Measurements from ENCODE around the gene YES1. TPM values are rescaled to one million over a fixed set of nuclear protein-coding genes. Genes with fewer than 3 reads are reported as not detected.

Gene YES1
- total and polyA plus RNA-seq, 2 of the 13 experiments (the other 11 are each of a cell fraction or from before 2014, with no cell fraction given) = 17.2 to 70.8 TPM

DNA sequence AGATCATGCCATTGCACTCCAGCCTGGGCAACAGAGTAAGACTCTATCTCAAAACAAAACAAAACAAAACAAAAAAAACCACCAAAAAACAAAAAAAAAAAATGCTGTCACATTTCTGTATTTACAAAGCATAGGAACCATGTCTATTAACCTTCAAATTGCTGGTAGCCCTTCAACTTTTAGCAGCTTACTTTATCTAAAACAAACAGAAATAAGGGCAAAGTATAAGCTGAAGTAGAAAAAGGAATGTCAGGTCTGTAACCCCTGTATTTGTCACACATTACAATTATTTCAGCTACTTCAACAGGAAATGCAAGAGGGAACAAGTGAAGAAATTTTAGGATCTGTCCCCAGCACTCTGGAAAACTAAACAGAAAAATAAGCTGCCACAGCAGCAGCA, 129.2 kb downstream of the YES1 start (continued):
- TF ChIP-seq NCOA1 (CRISPR knock-in tag; IDR thresholded peaks at IDR 0.05) = no peak
- TF ChIP-seq ZNF282 (IDR thresholded peaks at IDR 0.05; ENCODE audit: partially characterized antibody) = no peak
- no peak for TF ChIP-seq TP53 (CRISPR knock-in tag; conservative IDR thresholded peaks at IDR 0.05)
- peak; percentile 60 for TF ChIP-seq GATAD2A (CRISPR knock-in tag; IDR thresholded peaks at IDR 0.05)
- 0 out of 2 replicates have a peak, but pooled peaks have one; percentile 31 for TF ChIP-seq ZHX1 (CRISPR knock-in tag; IDR thresholded peaks at IDR 0.05; ENCODE audit: low read depth)
- no peak for TF ChIP-seq NBN (conservative IDR thresholded peaks at IDR 0.05)
- TF ChIP-seq ERF (CRISPR knock-in tag; IDR thresholded peaks at IDR 0.05) = no peak
- TF ChIP-seq ZNF770 (CRISPR knock-in tag; IDR thresholded peaks at IDR 0.05) = no peak
- TF ChIP-seq, protein P1, sequence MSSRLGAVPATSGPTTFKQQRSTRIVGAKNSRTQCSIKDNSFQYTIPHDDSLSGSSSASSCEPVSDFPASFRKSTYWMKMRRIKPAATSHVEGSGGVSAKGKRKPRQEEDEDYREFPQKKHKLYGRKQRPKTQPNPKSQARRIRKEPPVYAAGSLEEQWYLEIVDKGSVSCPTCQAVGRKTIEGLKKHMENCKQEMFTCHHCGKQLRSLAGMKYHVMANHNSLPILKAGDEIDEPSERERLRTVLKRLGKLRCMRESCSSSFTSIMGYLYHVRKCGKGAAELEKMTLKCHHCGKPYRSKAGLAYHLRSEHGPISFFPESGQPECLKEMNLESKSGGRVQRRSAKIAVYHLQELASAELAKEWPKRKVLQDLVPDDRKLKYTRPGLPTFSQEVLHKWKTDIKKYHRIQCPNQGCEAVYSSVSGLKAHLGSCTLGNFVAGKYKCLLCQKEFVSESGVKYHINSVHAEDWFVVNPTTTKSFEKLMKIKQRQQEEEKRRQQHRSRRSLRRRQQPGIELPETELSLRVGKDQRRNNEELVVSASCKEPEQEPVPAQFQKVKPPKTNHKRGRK (CRISPR knock-in tag; IDR thresholded peaks at IDR 0.05) = no peak
- peak; percentile 55; the same call in 1 of the 2 replicates for TF ChIP-seq TBX3 (IDR thresholded peaks at IDR 0.05; ENCODE audit: borderline replicate concordance)
- no peak for TF ChIP-seq SAFB2 (CRISPR knock-in tag; IDR thresholded peaks at IDR 0.05; ENCODE audit: borderline replicate concordance, low read depth)
- TF ChIP-seq ZNF609 (CRISPR knock-in tag; IDR thresholded peaks at IDR 0.05; ENCODE audit: borderline replicate concordance) = peak; percentile 80; the same call in 1 of the 2 replicates
- TF ChIP-seq GTF3A (CRISPR knock-in tag; conservative IDR thresholded peaks at IDR 0.05) = no peak
- TF ChIP-seq NPAS2 (CRISPR knock-in tag; IDR thresholded peaks at IDR 0.05; ENCODE audit: borderline replicate concordance) = no peak
- no peak for TF ChIP-seq ZKSCAN5 (CRISPR knock-in tag; IDR thresholded peaks at IDR 0.05)
- TF ChIP-seq SOX6 (IDR thresholded peaks at IDR 0.05) = no peak
- peak; percentile 40; the same call in 1 of the 2 replicates for TF ChIP-seq SOX6 (CRISPR knock-in tag; IDR thresholded peaks at IDR 0.05)
- peak; percentile 84 for TF ChIP-seq HHEX (CRISPR knock-in tag; IDR thresholded peaks at IDR 0.05)

All from HepG2 (cell line).